IPS-15b (cell line): ENCODE measurements around the gene CERS1.

Source experiments
- H3K27me3 ChIP-seq: one replicate; pipeline ENCODE4 v1.6.1; 2013; ENCODE audit warnings: low read length; ENCODE audit not compliant: control insufficient read depth, insufficient read depth
- H3K36me3 ChIP-seq: one replicate; pipeline ENCODE4 v1.6.1; 2013; ENCODE audit warnings: low read length; ENCODE audit not compliant: control insufficient read depth, insufficient read depth
- H3K4me1 ChIP-seq: one replicate; pipeline ENCODE4 v1.6.1; 2013; ENCODE audit warnings: mild to moderate bottlenecking, low read length; ENCODE audit not compliant: control insufficient read depth, insufficient read depth
- H3K4me3 ChIP-seq: one replicate; pipeline ENCODE4 v1.5.1; 2013; ENCODE audit warnings: low read depth, low read length
- H3K9ac ChIP-seq: one replicate; pipeline ENCODE4 v1.6.1; 2013; ENCODE audit warnings: low read depth, mild to moderate bottlenecking, low read length
- H3K9me3 ChIP-seq: one replicate; pipeline ENCODE4 v1.6.1; 2013; ENCODE audit warnings: mild to moderate bottlenecking, low read length; ENCODE audit not compliant: control insufficient read depth, insufficient read depth

The CERS1 gene

DNA sequence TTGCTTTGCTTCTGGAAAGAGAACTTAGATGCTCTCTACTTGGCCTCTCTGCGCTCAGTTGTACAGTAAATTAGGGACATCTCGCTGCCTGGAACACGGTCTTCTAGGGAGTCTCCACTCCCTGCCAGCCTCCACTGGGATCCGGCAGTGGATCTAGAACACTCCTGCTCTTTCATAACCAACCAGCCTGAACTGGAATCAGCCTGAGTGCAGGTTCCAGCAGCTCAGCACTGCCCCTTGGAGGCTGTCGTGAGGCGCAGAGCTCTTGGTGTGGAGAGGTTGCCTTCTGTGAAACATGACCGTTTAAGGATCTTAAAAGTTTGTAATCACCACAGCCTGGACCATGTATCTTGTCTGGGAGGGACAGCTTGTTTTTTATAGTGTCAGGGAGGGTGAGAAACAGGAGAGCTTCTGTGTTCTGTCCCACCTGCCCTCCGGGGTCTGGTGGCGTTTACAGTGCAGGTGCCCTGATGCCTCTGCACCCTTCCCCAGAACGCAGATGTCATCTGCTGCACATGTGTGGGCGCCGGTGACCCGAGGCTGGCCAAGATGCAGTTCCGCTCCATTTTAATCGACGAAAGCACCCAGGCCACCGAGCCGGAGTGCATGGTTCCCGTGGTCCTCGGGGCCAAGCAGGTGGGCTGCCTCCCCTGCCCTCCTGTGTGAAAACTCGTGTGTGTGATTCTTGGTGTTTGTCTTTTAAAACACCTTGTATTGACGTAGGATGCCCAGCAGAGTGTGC, 39.4 kb downstream of the CERS1 start:
- peak overlapping the region; percentile 24 for H3K9ac ChIP-seq
- H3K4me1 ChIP-seq: no peaks in the 10 kb centered on the region
- peaks cover 94% of the 10 kb centered on the region for H3K36me3 ChIP-seq
- H3K9me3 ChIP-seq: no peaks in the 10 kb centered on the region
- H3K4me3 ChIP-seq: no peak overlapping the region
- no peaks in the 10 kb centered on the region for H3K27me3 ChIP-seq

DNA sequence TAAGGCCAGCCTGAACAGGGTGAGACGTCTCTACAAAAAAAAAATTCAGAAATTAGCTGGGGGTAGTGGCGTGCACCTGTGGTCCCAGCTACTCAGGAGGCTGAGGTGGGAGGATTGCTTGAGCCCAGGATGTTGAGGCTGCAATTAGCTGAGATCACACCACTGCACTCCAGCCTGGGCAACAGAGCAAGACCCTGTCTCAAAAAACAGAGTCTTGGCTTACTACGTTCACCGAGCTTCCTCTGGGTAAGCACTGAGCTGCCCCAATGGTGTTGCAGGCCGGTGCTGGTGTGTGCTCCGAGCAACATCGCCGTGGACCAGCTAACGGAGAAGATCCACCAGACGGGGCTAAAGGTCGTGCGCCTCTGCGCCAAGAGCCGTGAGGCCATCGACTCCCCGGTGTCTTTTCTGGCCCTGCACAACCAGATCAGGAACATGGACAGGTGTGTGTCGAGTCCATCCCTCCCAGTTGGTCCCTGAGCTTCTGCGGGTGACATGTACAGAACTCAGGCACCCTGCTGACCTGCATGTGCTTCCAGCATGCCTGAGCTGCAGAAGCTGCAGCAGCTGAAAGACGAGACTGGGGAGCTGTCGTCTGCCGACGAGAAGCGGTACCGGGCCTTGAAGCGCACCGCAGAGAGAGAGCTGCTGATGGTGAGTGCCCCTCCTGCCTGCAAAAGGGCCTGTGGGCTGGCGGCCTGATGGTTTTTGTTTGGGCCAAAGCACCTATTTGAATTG, 40.1 kb downstream of the CERS1 start:
- peaks cover 92% of the 10 kb centered on the region for H3K36me3 ChIP-seq
- H3K9ac ChIP-seq: peak overlapping the region; percentile 24
- no peak overlapping the region for H3K4me3 ChIP-seq
- H3K9me3 ChIP-seq: no peaks in the 10 kb centered on the region
- no peaks in the 10 kb centered on the region for H3K27me3 ChIP-seq
- H3K4me1 ChIP-seq: no peaks in the 10 kb centered on the region

DNA sequence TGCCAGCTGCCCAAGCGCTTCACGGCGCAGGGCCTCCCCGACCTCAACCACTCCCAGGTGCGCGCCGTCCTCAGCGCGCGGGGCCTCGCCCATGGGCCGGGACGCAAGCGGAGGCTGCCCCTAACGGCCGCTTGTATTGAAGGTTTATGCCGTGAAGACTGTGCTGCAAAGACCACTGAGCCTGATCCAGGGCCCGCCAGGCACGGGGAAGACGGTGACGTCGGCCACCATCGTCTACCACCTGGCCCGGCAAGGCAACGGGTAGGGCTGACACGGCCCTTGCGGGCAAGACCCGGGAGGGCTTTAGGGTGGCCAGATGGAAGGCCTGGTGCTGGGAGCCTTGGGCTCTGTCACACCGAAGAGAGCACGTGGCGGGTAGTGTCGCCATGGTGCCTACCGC, 41.0 kb downstream of the CERS1 start:
- Histone ChIP-seq H3K27me3 (no peaks in the 10 kb centered on the region), H3K4me3 (no peak overlapping the region), H3K9me3 (no peaks in the 10 kb centered on the region), H3K9ac (no peak overlapping the region), H3K36me3 (peaks cover 92% of the 10 kb centered on the region), H3K4me1 (no peaks in the 10 kb centered on the region)

DNA sequence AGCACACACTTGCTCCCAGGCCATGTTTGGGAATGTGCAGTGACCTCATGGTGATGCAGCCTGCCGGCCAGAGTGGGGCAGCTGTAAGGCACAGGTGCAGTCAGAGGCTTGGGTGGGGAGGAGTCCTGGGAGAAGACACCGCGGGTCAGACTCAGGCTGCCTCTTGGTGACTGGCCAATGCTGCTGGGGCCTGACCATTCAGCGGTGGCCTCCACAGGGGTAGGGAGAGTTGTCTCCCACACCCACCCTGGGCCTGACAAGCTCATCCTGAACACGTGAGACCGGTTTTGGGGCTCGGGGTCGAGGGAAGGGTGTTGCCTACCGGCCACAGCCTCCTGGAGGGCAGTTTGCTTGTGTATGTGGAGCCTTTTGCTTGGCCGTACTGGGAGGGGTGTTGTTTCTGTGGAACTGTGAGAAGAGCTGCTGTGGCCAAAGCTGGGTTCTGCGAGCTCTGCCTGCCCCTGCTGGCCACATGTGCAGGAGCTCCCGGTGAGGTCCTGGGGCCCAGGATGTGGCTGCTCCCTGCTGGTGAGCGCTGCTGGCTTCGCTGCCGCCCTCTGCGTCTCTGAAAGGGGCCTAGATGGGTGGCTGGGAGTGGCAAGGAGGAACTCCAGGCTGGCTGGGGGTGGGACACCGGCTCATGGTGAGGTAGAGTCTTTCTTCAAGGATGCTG, 42.1 kb downstream of the CERS1 start:
- no peaks in the 10 kb centered on the region for H3K9me3 ChIP-seq
- H3K36me3 ChIP-seq: peaks cover 87% of the 10 kb centered on the region
- H3K4me3 ChIP-seq: no peak overlapping the region
- H3K4me1 ChIP-seq: no peaks in the 10 kb centered on the region
- H3K27me3 ChIP-seq: no peaks in the 10 kb centered on the region
- H3K9ac ChIP-seq: no peak overlapping the region

DNA sequence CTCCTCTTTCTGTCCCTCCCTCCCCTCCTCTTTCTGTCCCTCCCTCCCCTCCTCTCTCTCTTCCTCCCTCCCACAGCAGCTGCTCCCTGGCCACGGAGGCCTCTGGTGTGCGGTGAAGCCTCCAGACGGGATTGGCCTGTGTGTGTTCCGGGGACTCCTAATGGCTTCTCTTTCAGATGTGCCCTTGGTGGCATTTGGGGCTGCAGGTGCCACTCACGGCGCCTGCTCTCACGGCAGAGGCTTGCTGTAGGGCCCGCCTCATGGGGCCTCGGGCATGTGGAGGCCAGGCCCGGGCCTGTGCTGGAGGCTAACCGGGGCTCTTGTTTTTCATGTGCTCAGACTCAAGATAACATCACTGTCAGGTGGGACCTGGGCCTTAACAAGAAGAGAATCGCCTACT, 43.3 kb downstream of the CERS1 start:
- H3K36me3 ChIP-seq: peaks cover 85% of the 10 kb centered on the region
- no peak overlapping the region for H3K9ac ChIP-seq
- no peaks in the 10 kb centered on the region for H3K4me1 ChIP-seq
- H3K27me3 ChIP-seq: no peaks in the 10 kb centered on the region
- no peaks in the 10 kb centered on the region for H3K9me3 ChIP-seq
- H3K4me3 ChIP-seq: no peak overlapping the region

DNA sequence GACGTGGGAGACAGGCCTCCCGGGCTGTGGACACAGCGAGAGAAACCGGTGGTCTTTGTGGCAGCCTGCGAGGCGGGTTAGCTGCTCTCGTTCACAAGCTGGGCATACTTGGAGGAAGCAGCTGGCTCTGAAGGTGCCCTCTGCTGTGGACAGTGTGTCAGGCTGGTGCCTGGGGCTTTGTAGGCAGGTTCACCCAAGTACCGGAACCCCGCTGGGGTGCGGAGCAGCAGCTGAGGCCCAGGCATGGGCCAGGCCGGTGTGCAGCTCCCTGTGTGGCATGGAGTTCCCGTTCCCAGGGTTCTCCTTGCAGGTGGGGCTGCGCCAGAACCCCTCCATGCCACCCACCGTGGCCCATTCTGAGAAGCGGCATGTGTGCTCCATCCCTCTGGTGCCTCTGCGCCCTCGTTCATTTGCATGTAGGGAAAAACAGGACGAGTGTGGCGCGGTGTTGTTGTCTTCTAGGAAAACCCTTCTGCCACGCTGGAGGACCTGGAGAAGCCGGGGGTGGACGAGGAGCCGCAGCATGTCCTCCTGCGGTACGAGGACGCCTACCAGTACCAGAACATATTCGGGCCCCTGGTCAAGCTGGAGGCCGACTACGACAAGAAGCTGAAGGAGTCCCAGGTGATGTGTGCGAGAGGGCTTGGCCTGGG, 44.2 kb downstream of the CERS1 start:
- H3K4me1 ChIP-seq: no peaks in the 10 kb centered on the region
- peaks cover 77% of the 10 kb centered on the region for H3K36me3 ChIP-seq
- no peaks in the 10 kb centered on the region for H3K9me3 ChIP-seq
- H3K4me3 ChIP-seq: no peak overlapping the region
- H3K9ac ChIP-seq: no peak overlapping the region
- H3K27me3 ChIP-seq: no peaks in the 10 kb centered on the region

DNA sequence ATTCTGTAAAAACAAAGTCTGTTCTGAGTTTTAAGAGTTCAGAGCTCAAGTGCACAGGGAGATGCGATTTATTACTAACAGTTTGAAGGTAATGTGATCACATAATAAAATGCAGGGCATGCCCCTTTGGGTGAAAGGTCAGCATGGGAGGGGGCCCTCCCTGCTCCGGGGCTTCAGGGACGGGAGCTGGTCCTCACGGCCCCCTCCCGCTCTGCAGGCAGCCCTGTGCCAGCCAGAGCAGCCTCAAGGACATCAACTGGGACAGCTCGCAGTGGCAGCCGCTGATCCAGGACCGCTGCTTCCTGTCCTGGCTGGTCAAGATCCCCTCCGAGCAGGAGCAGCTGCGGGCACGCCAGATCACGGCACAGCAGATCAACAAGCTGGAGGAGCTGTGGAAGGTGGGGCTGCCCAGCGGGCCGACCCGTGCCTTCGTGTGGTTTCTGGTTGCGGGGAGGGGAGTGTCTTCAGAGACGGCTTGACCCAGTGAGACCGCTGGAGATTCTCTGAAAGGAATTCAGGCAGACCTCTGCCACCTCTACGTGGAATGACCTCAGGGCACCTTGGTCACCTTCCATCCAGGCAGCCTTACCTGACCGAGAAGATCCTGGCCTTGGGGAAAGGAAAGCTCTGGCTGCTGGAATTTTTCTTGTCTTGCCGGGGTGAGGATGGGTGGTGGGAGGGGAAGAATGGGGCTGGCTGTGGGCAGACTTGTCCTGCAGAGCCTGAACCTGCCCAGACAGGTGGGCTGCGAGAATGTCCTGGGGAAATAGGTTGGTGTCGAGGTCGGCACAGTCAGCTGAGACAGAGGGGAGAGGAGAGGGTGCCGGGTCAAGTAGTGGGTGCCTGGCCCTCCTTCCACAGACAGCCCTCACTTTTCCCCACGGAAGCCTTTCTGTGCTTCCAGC, 45.2 kb downstream of the CERS1 start:
- no peaks in the 10 kb centered on the region for H3K4me1 ChIP-seq
- no peak overlapping the region for H3K9ac ChIP-seq
- peaks cover 67% of the 10 kb centered on the region for H3K36me3 ChIP-seq
- no peaks in the 10 kb centered on the region for H3K9me3 ChIP-seq
- H3K4me3 ChIP-seq: no peak overlapping the region
- no peaks in the 10 kb centered on the region for H3K27me3 ChIP-seq

DNA sequence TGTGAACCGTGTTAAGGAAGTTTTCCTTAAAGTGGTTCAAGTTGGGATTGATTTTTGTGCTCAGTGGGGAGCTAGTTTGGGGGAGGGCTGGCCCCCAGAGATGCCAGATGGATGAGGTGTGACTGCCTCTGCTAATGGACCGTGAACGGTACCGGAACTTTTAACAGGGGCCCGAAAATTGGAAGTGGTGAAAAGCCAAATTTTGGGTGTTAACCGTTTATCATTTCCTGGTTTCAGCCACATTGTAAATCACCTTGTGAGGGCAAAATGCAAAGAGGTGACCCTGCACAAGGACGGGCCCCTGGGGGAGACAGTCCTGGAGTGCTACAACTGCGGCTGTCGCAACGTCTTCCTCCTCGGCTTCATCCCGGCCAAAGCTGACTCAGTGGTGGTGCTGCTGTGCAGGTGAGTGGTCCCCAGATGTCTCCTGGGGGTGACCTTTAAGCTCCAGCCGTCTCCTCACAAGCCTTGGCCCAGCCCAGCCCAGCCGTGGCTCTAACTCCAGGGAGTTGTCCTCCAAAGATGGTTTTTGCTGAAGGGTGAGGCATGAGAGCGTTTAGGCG, 46.0 kb downstream of the CERS1 start:
- H3K36me3 ChIP-seq: peaks cover 59% of the 10 kb centered on the region
- H3K27me3 ChIP-seq: no peaks in the 10 kb centered on the region
- H3K4me1 ChIP-seq: no peaks in the 10 kb centered on the region
- no peak overlapping the region for H3K4me3 ChIP-seq
- H3K9me3 ChIP-seq: no peaks in the 10 kb centered on the region
- H3K9ac ChIP-seq: no peak overlapping the region

DNA sequence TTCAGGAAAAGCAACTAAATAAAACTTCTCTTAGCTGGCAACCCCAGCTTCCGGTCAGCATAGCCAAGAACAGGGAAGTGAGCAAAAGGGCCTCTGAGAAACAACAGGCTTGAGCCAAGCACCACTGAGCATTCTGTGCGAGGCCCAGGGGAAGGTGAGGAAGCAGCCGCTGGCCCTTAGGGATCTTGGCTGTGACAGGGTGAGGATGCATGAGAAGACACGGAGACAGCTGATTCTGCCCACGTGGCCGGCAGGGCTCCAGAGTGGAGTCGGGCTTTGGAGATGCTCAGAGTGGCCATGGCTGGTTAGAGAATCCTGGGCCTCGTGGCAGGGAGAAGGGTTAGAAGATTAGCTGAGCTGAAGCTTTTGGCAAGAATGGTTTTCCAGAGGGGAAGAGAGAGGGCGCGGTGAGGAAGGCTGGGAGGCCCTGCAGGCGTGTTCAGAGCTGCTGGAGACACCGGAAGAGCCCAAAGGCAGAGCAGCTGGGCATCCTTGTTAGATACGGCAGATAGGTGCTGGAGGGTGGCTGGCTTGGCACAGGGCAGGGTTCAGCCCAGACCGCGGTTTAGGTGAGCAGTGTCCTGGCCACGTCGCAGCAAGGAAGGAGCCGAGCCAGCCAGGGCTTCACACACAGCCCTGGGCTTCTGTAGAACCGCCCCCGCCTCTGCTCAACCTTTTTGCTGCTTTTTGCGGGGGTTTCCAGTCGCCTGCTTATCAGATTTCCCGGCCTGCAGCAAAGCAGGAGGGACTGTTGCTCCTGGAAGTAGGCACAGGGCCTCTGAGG, 46.9 kb downstream of the CERS1 start:
- no peaks in the 10 kb centered on the region for H3K27me3 ChIP-seq
- H3K36me3 ChIP-seq: peaks cover 50% of the 10 kb centered on the region
- no peaks in the 10 kb centered on the region for H3K9me3 ChIP-seq
- no peaks in the 10 kb centered on the region for H3K4me1 ChIP-seq
- H3K9ac ChIP-seq: no peak overlapping the region
- H3K4me3 ChIP-seq: no peak overlapping the region
